Neural cell (in vitro differentiated cells): ENCODE measurements around the gene ARHGEF25. TPM values are rescaled to one million over a fixed set of nuclear protein-coding genes. Genes with fewer than 3 reads are reported as not detected.
"Not testable (repeated sequence)": the region's sequence is repeated elsewhere in the genome, so short reads cannot be mapped to it uniquely, and the experiment has no call there.

ENCODE experiments used
- H2AFZ ChIP-seq: fragments of 200-600, 300-800 bp; sonication (generic), shearing (Covaris generic); 2 replicates; pipeline ENCODE4 v1.6.0; 2014; ENCODE audit warnings: low read depth, mild to moderate bottlenecking, antibody characterized with exemption, low read length, moderate library complexity
- H3F3A ChIP-seq: fragments of 200-600 bp; shearing (Covaris generic); 2 replicates; pipeline ENCODE4 v1.6.1; 2016; ENCODE audit warnings: mild to moderate bottlenecking, moderate library complexity, mixed read lengths, antibody characterized with exemption, low read length; ENCODE audit not compliant: insufficient read depth, poor library complexity, severe bottlenecking
- H3K27ac ChIP-seq: fragments of 200-600, 300-800 bp; sonication (generic), shearing (Covaris generic); 2 replicates; pipeline ENCODE4 v1.5.1; 2014; ENCODE audit warnings: mild to moderate bottlenecking, low read length, moderate library complexity
- H3K27me3 ChIP-seq: fragments of 300-800, 200-600 bp; sonication (generic), shearing (Covaris generic); 2 replicates; pipeline ENCODE4 v1.6.0; 2014; ENCODE audit warnings: mild to moderate bottlenecking, low read depth, low read length, moderate library complexity; ENCODE audit not compliant: insufficient read depth
- H3K36me3 ChIP-seq: fragments of 300-800, 200-600 bp; sonication (generic), shearing (Covaris generic); 2 replicates; pipeline ENCODE4 v1.5.1; 2014; ENCODE audit warnings: mild to moderate bottlenecking, antibody characterized with exemption, low read length, moderate library complexity; ENCODE audit not compliant: insufficient read depth
- H3K4me2 ChIP-seq: fragments of 300-800, 200-600 bp; sonication (generic), shearing (Covaris generic); 2 replicates; pipeline ENCODE4 v1.6.0; 2014; ENCODE audit warnings: mild to moderate bottlenecking, low read length
- H3K4me3 ChIP-seq: fragments of 300-800, 200-600 bp; sonication (generic), shearing (Covaris generic); 2 replicates; pipeline ENCODE4 v1.5.1; 2014; ENCODE audit warnings: mild to moderate bottlenecking, low read length, moderate library complexity
- H3K79me2 ChIP-seq: fragments of 200-600 bp; shearing (Covaris generic); replicated peaks from 2 replicates; pipeline ENCODE4 v1.6.0; 2014; ENCODE audit warnings: mild to moderate bottlenecking, low read length, moderate library complexity; ENCODE audit not compliant: insufficient read depth
- H3K9ac ChIP-seq: fragments of 300-800, 200-600 bp; sonication (generic), shearing (Covaris generic); 2 replicates; pipeline ENCODE4 v1.6.1; 2016; ENCODE audit warnings: mild to moderate bottlenecking, low read length, mixed read lengths
- H3K9me2 ChIP-seq: fragments of 200-600 bp; shearing (Covaris generic); 2 replicates; pipeline ENCODE4 v1.6.1; 2016; ENCODE audit warnings: mild to moderate bottlenecking, low read length, mixed read lengths; ENCODE audit not compliant: insufficient read depth
- H3K9me3 ChIP-seq: fragments of 200-600, 300-800 bp; sonication (generic), shearing (Covaris generic); 2 replicates; pipeline ENCODE4 v1.6.1; 2016; ENCODE audit warnings: mild to moderate bottlenecking, mixed run types, low read length, moderate library complexity, mixed read lengths
- H4K20me1 ChIP-seq: fragments of 200-600 bp; shearing (Covaris generic); 2 replicates; pipeline ENCODE4 v1.6.1; 2016; ENCODE audit warnings: mild to moderate bottlenecking, mixed run types; ENCODE audit not compliant: insufficient read depth
- EP300 ChIP-seq: fragments of 450-650 bp; conservative IDR thresholded peaks from 2 replicates; pipeline ENCODE4 v1.6.1; 2014; ENCODE audit warnings: antibody characterized with exemption, mild to moderate bottlenecking, moderate library complexity; ENCODE audit not compliant: poor library complexity, severe bottlenecking
- EZH2 ChIP-seq: fragments of 200-600, 300-800 bp; shearing (Covaris generic), sonication (generic); IDR thresholded peaks from 2 replicates; pipeline ENCODE4 v1.6.1; 2014; ENCODE audit warnings: antibody characterized with exemption, low read length, borderline replicate concordance, mild to moderate bottlenecking; ENCODE audit not compliant: insufficient read depth, poor library complexity, severe bottlenecking
- MXI1 ChIP-seq: fragments of 450-650 bp; conservative IDR thresholded peaks from 2 replicates; pipeline ENCODE4 v1.6.1; 2014; ENCODE audit warnings: antibody characterized with exemption, mild to moderate bottlenecking; ENCODE audit not compliant: poor library complexity, severe bottlenecking
- POLR2AphosphoS5 ChIP-seq: IDR thresholded peaks from 2 replicates; pipeline ENCODE4 v1.6.1; 2012
- RAD21 ChIP-seq: fragments of 450-650 bp; conservative IDR thresholded peaks from 2 replicates; pipeline ENCODE4 v1.6.1; 2014; ENCODE audit warnings: antibody characterized with exemption, mild to moderate bottlenecking, moderate library complexity
- SMC3 ChIP-seq: fragments of 450-650 bp; conservative IDR thresholded peaks from 2 replicates; pipeline ENCODE4 v1.6.1; 2014; ENCODE audit warnings: antibody characterized with exemption, mild to moderate bottlenecking, moderate library complexity; ENCODE audit not compliant: poor library complexity
- TAF1 ChIP-seq: IDR thresholded peaks from 2 replicates; pipeline ENCODE4 v1.6.1; 2012; ENCODE audit warnings: low read depth
- polyA plus RNA-seq: library from polyadenylated mRNA; depleted of rRNA; stranded (reverse); fragments of >200 nt; gene quantifications from 2 replicates; pipeline ENCODE4 v1.2.3, GENCODE V29; 2014
- TF ChIP-seq, protein P1 (sequence below): fragments of 450-650 bp; IDR thresholded peaks from 2 replicates; pipeline ENCODE4 v1.5.1; 2014; ENCODE audit warnings: antibody characterized with exemption, mild to moderate bottlenecking, moderate library complexity; ENCODE audit not compliant: poor library complexity, severe bottlenecking
- TF ChIP-seq, protein P2 (sequence below): IDR thresholded peaks from 2 replicates; pipeline ENCODE4 v1.6.1; 2012; ENCODE audit warnings: borderline replicate concordance

ARHGEF25 gene
- polyA plus RNA-seq, 1 donor from 2014 or later, result 12.9 TPM

DNA sequence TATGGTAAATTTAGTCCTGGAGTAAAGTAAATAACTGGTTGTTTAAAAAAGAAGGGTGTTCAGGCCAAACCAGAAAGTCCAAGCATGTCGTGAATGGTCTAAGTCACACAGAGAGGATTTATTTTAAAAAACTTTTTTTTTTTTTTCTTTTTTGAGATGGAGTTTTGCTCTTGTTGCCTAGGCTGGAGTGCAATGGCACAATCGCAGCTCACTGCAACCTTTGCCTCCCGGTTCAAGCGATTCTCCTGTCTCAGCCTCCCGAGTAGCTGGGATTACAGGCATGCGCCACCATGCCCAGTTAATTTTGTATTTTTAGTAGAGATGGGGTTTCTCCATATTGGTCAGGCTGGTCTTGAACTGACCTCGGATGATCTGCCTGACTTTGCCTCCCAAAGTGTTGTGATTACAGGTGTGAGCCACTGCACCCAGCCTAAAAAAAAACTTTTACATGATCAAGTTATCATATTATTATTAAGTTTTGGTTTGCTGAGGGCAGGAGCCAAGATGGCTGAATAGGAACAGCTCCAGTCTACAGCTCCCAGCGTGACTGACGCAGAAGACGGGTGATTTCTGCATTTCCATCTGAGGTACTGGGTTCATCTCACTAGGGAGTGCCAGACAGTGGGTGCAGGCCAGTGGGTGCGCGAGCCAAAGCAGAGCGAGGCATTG lies 34.9 kb downstream of the ARHGEF25 start:
- not testable (repeated sequence) for H3K9me3 ChIP-seq, H3F3A ChIP-seq, H3K4me3 ChIP-seq, H3K36me3 ChIP-seq, H4K20me1 ChIP-seq, H2AFZ ChIP-seq, H3K4me2 ChIP-seq, H3K27me3 ChIP-seq, H3K9ac ChIP-seq, H3K9me2 ChIP-seq, H3K79me2 ChIP-seq, H3K27ac ChIP-seq

DNA sequence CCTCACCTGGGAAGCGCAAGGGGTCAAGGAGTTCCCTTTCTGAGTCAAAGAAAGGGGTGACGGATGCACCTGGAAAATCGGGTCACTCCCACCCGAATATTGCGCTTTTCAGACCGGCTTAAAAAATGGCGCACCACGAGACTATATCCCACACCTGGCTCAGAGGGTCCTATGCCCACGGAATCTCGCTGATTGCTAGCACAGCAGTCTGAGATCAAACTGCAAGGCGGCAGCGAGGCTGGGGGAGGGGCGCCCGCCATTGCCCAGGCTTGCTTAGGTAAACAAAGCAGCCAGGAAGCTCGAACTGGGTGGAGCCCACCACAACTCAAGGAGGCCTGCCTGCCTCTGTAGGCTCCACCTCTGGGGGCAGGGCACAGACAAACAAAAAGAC lies 35.4 kb downstream of the ARHGEF25 start:
- not testable (repeated sequence) for H3F3A ChIP-seq, H2AFZ ChIP-seq, H3K9ac ChIP-seq, H3K36me3 ChIP-seq, H3K9me3 ChIP-seq, H3K27ac ChIP-seq, H3K4me3 ChIP-seq, H3K27me3 ChIP-seq, H4K20me1 ChIP-seq, H3K79me2 ChIP-seq, H3K9me2 ChIP-seq, H3K4me2 ChIP-seq

DNA sequence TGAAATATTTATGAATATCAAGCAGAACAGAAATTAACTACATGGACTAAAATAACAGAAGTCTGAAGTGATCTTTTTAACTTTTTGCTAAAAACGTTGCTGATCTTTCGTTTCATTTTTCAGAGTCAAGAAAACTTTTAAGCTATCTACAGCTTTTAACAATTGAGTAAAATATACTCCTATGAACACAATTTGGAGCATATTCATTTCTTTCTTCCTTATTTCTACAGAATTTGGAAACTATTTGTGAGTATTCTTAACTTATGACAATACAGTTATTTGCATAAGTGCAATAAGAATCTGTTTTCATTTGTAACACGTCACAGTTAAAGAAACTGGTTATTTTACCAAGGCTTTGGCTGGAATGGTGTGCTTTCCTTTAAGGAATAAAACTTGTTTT lies 42.8 kb downstream of the ARHGEF25 start:
- no peak overlapping the region for H2AFZ ChIP-seq
- no peak overlapping the region for H3K27ac ChIP-seq
- no peaks in the 10 kb centered on the region for H3K9me3 ChIP-seq
- H3K4me3 ChIP-seq, result no peak overlapping the region
- H3K36me3 ChIP-seq, result no peaks in the 10 kb centered on the region
- H3K79me2 ChIP-seq, result no peaks in the 10 kb centered on the region
- no peaks in the 10 kb centered on the region for H3K27me3 ChIP-seq
- no peaks in the 10 kb centered on the region for H4K20me1 ChIP-seq
- H3K4me2 ChIP-seq, result no peak overlapping the region
- no peaks in the 10 kb centered on the region for H3K9me2 ChIP-seq
- H3K9ac ChIP-seq, result no peak overlapping the region
- H3F3A ChIP-seq, result no peaks in the 10 kb centered on the region
- TF ChIP-seq, protein P1, sequence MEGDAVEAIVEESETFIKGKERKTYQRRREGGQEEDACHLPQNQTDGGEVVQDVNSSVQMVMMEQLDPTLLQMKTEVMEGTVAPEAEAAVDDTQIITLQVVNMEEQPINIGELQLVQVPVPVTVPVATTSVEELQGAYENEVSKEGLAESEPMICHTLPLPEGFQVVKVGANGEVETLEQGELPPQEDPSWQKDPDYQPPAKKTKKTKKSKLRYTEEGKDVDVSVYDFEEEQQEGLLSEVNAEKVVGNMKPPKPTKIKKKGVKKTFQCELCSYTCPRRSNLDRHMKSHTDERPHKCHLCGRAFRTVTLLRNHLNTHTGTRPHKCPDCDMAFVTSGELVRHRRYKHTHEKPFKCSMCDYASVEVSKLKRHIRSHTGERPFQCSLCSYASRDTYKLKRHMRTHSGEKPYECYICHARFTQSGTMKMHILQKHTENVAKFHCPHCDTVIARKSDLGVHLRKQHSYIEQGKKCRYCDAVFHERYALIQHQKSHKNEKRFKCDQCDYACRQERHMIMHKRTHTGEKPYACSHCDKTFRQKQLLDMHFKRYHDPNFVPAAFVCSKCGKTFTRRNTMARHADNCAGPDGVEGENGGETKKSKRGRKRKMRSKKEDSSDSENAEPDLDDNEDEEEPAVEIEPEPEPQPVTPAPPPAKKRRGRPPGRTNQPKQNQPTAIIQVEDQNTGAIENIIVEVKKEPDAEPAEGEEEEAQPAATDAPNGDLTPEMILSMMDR, result no peak
- TF ChIP-seq MXI1 (no peak), RAD21 (no peak), POLR2AphosphoS5 (no peak), TAF1 (no peak), EZH2 (no peak), SMC3 (no peak), EP300 (no peak)
- TF ChIP-seq, protein P2, sequence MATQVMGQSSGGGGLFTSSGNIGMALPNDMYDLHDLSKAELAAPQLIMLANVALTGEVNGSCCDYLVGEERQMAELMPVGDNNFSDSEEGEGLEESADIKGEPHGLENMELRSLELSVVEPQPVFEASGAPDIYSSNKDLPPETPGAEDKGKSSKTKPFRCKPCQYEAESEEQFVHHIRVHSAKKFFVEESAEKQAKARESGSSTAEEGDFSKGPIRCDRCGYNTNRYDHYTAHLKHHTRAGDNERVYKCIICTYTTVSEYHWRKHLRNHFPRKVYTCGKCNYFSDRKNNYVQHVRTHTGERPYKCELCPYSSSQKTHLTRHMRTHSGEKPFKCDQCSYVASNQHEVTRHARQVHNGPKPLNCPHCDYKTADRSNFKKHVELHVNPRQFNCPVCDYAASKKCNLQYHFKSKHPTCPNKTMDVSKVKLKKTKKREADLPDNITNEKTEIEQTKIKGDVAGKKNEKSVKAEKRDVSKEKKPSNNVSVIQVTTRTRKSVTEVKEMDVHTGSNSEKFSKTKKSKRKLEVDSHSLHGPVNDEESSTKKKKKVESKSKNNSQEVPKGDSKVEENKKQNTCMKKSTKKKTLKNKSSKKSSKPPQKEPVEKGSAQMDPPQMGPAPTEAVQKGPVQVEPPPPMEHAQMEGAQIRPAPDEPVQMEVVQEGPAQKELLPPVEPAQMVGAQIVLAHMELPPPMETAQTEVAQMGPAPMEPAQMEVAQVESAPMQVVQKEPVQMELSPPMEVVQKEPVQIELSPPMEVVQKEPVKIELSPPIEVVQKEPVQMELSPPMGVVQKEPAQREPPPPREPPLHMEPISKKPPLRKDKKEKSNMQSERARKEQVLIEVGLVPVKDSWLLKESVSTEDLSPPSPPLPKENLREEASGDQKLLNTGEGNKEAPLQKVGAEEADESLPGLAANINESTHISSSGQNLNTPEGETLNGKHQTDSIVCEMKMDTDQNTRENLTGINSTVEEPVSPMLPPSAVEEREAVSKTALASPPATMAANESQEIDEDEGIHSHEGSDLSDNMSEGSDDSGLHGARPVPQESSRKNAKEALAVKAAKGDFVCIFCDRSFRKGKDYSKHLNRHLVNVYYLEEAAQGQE, result no peak
